Chondrocyte (in vitro differentiated cells): ENCODE measurements around the gene RCAN2. TPM values are rescaled to one million over a fixed set of nuclear protein-coding genes. Genes with fewer than 3 reads are reported as not detected.

Source experiments
- DNase-seq: peaks from one replicate; pipeline ENCODE4 v3.0.0; 2021; ENCODE audit warnings: mixed read lengths, low spot score
- H3K27ac Mint-ChIP-seq: one replicate; pipeline ENCODE4 v1.8.0; 2021; ENCODE audit warnings: mild to moderate bottlenecking, moderate library complexity, mixed read lengths; ENCODE audit not compliant: unreplicated experiment
- H3K27me3 Mint-ChIP-seq: 2 replicates; pipeline ENCODE4 v1.8.0; 2021; ENCODE audit warnings: low read depth, mixed read lengths
- H3K36me3 Mint-ChIP-seq: 2 replicates; pipeline ENCODE4 v1.8.0; 2021; ENCODE audit warnings: low read depth, mixed read lengths
- H3K4me1 Mint-ChIP-seq: 2 replicates; pipeline ENCODE4 v1.8.0; 2021; ENCODE audit warnings: low read depth, mild to moderate bottlenecking, mixed read lengths
- H3K4me3 Mint-ChIP-seq: one replicate; pipeline ENCODE4 v1.8.0; 2021; ENCODE audit warnings: mild to moderate bottlenecking, moderate library complexity, mixed read lengths; ENCODE audit not compliant: unreplicated experiment
- H3K9me3 Mint-ChIP-seq: 2 replicates; pipeline ENCODE4 v1.8.0; 2021; ENCODE audit warnings: low read depth, mixed read lengths
- CTCF ChIP-seq: fragments of 200-600 bp; sonication (generic); IDR thresholded peaks from 2 replicates; pipeline ENCODE4 v1.5.0; 2021; ENCODE audit warnings: antibody characterized with exemption, mild to moderate bottlenecking, moderate library complexity
- total RNA-seq: library from RNA; stranded (reverse); gene quantifications from 3 replicates; pipeline ENCODE4 v1.2.1, GENCODE V29; 2021

RCAN2 gene
- total RNA-seq, 1 donor from 2014 or later, result 23.8 TPM

GRCh38 chr6:46265373-46265772 lies 225.9 kb downstream of the RCAN2 start:
- TF ChIP-seq CTCF, result no peak
- Mint-ChIP-seq H3K4me1 (no peaks in the 10 kb centered on the region), H3K27me3 (no peaks in the 10 kb centered on the region), H3K4me3 (no peak overlapping the region), H3K9me3 (no peaks in the 10 kb centered on the region), H3K27ac (no peak overlapping the region), H3K36me3 (no peaks in the 10 kb centered on the region)
- no peak for DNase-seq

DNA sequence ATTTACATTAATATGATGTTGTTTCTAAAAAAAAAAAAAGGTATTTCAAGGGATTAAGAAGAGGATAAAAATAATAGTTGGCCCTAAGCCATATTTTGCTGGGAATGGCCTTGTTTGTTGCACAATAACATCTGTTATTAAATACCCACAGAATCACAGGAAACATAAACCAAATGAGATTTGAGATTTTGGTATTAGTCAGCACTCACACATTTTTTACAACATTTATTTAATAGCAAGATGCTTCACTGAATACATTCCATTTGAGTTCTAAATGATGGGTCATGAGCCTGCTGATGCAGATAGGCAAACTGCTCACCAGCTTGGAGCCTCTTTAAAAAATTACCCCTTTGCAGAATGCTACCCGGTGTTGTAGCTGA lies 227.6 kb downstream of the RCAN2 start:
- H3K36me3 Mint-ChIP-seq, result no peaks in the 10 kb centered on the region
- H3K4me1 Mint-ChIP-seq, result no peaks in the 10 kb centered on the region
- H3K27me3 Mint-ChIP-seq, result no peaks in the 10 kb centered on the region

GRCh38 chr6:46262928-46263706 lies 228.1 kb downstream of the RCAN2 start:
- no peaks in the 10 kb centered on the region for H3K4me1 Mint-ChIP-seq

More for the DNA sequence above, 227.6 kb downstream of the RCAN2 start:
- no peak for TF ChIP-seq CTCF
- no peaks in the 10 kb centered on the region for H3K9me3 Mint-ChIP-seq
- no peak for DNase-seq
- H3K4me3 Mint-ChIP-seq, result no peak overlapping the region
- H3K27ac Mint-ChIP-seq, result no peak overlapping the region

DNA sequence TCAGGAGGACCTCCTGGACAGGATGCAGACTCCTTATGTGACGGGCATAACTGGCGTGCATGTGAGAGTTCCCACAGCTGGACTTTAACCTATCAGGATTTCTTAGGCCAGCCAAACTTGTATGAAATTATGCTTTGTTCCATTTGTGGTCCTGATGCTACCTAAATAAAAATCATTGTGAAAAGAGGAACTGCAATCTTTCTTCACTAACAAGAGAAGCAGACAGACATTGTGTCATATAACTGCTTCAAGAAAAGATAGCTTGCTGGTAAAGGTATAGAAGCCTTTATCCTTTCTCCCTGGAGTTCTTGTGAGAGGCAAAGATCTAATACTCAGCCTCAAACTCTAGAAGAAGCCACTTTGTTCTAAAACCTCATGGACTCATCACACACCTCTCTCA lies 233.0 kb downstream of the RCAN2 start:
- no peak for DNase-seq
- no peaks in the 10 kb centered on the region for H3K4me1 Mint-ChIP-seq
- no peak overlapping the region for H3K27ac Mint-ChIP-seq
- H3K9me3 Mint-ChIP-seq, result no peaks in the 10 kb centered on the region
- H3K36me3 Mint-ChIP-seq, result no peaks in the 10 kb centered on the region
- no peaks in the 10 kb centered on the region for H3K27me3 Mint-ChIP-seq
- TF ChIP-seq CTCF, result no peak
- H3K4me3 Mint-ChIP-seq, result no peak overlapping the region

More at GRCh38 chr6:46262928-46263706, 228.1 kb downstream of the RCAN2 start:
- Mint-ChIP-seq H3K36me3 (no peaks in the 10 kb centered on the region), H3K27ac (no peak overlapping the region), H3K27me3 (no peaks in the 10 kb centered on the region), H3K9me3 (no peaks in the 10 kb centered on the region), H3K4me3 (no peak overlapping the region)
- no peak for TF ChIP-seq CTCF
- DNase-seq, result no peak

- Mint-ChIP-seq H3K27me3 (no peaks in the 10 kb centered on the region), H3K27ac (no peak overlapping the region), H3K4me1 (no peaks in the 10 kb centered on the region), H3K4me3 (no peak overlapping the region), H3K9me3 (no peaks in the 10 kb centered on the region), H3K36me3 (no peaks in the 10 kb centered on the region)
- DNase-seq, result no peak
- no peak for TF ChIP-seq CTCF
Measured at GRCh38 chr6:46255528-46255927, 235.7 kb downstream of the RCAN2 start.
